AG08395 (cell line): ENCODE results near the gene GALNT12.

Source experiments
- DNase-seq: peaks from one replicate; pipeline ENCODE4 v3.0.0; 2012; ENCODE audit warnings: mixed read lengths, low spot score

Gene GALNT12

GRCh38 chr9:98805506-98806272 is 1.8 kb upstream of the GALNT12 start:
- DNase-seq, result no peak

GRCh38 chr9:98806394-98807035 is 955 bp upstream of the GALNT12 start:
- no peak for DNase-seq

GRCh38 chr9:98807814-98808195 is 335 bp downstream of the GALNT12 start:
- DNase-seq, result no peak

- no peak for DNase-seq
Observed at GRCh38 chr9:98808411-98808815, 943 bp downstream of the GALNT12 start.

GRCh38 chr9:98808875-98809274 is 1.4 kb downstream of the GALNT12 start:
- no peak for DNase-seq

GRCh38 chr9:98809311-98810101 is 2.0 kb downstream of the GALNT12 start:
- DNase-seq, result no peak

- no peak for DNase-seq
Observed at GRCh38 chr9:98810102-98810842, 2.8 kb downstream of the GALNT12 start.

GRCh38 chr9:98811051-98811650 is 3.7 kb downstream of the GALNT12 start:
- DNase-seq, result peak; percentile 90

- no peak for DNase-seq
Observed at GRCh38 chr9:98815391-98815951, 8.0 kb downstream of the GALNT12 start.

- DNase-seq, result no peak
Observed at GRCh38 chr9:98818764-98819163, 11.3 kb downstream of the GALNT12 start.

GRCh38 chr9:98819231-98819630 is 11.8 kb downstream of the GALNT12 start:
- DNase-seq, result no peak

GRCh38 chr9:98821831-98822230 is 14.4 kb downstream of the GALNT12 start:
- DNase-seq, result no peak

- no peak for DNase-seq
Observed at GRCh38 chr9:98822661-98823060, 15.2 kb downstream of the GALNT12 start.

GRCh38 chr9:98823666-98824334 is 16.3 kb downstream of the GALNT12 start:
- DNase-seq, result no peak

GRCh38 chr9:98825414-98825813 is 17.9 kb downstream of the GALNT12 start:
- no peak for DNase-seq

GRCh38 chr9:98826716-98827115 is 19.2 kb downstream of the GALNT12 start:
- DNase-seq, result no peak

GRCh38 chr9:98829766-98830165 is 22.3 kb downstream of the GALNT12 start:
- DNase-seq, result no peak

GRCh38 chr9:98830554-98830953 is 23.1 kb downstream of the GALNT12 start:
- DNase-seq, result no peak

- no peak for DNase-seq
Observed at GRCh38 chr9:98831696-98832095, 24.2 kb downstream of the GALNT12 start.

GRCh38 chr9:98832768-98833089 is 25.3 kb downstream of the GALNT12 start:
- DNase-seq, result no peak
